Measurements from ENCODE around the gene MTPN.
A peak's percentile ranks its signal among the peaks of the same experiment; 100 is the strongest.

The MTPN gene

GRCh38 chr7:135977007-135977741, at the start of gene MTPN:
TSS of gene MTPN (minus strand) at chr7:135977359. CDS start at chr7:135977100, 259 bp downstream.
- Histone ChIP-seq H3K9ac (ENCODE audit: low read length) (peak within 1 kb of the TSS; percentile 71), H3K9me3 (ENCODE audit: low read length) (no peaks in the 10 kb centered on the region), H3K27me3 (ENCODE audit: control insufficient read depth in 1 of 2, insufficient read depth in 2 of 2, low read length in 2 of 2) (no peaks in the 10 kb centered on the region), H3K36me3 (ENCODE audit: insufficient read depth, low read length) (peaks cover 3% of the 10 kb centered on the region), H3K27ac (ENCODE audit: low read depth, low read length) (peak within 1 kb of the TSS; percentile 73), H3K4me3 (ENCODE audit: low read depth in 1 of 2, low read length in 2 of 2) (peak within 1 kb of the TSS; percentile 66 to 92), H3K4me1 (ENCODE audit: insufficient read depth, low read length) (peaks cover 27% of the 10 kb centered on the region)

GRCh38 chr7:136026209-136026608, 49.0 kb upstream of the MTPN start:
- peaks cover 4% of the 10 kb centered on the region for H3K4me1 ChIP-seq (ENCODE audit: insufficient read depth, low read length)
- no peak overlapping the region for H3K9ac ChIP-seq (ENCODE audit: low read length)
- no peak overlapping the region for H3K4me3 ChIP-seq (ENCODE audit: low read depth in 1 of 2, low read length in 2 of 2)
- no peaks in the 10 kb centered on the region for H3K27me3 ChIP-seq (ENCODE audit: control insufficient read depth in 1 of 2, insufficient read depth in 2 of 2, low read length in 2 of 2)
- no peaks in the 10 kb centered on the region for H3K36me3 ChIP-seq (ENCODE audit: insufficient read depth, low read length)
- no peaks in the 10 kb centered on the region for H3K9me3 ChIP-seq (ENCODE audit: low read length)
- H3K27ac ChIP-seq (ENCODE audit: low read depth, low read length): no peak overlapping the region

- Histone ChIP-seq H3K9ac (ENCODE audit: low read length) (no peak overlapping the region), H3K4me1 (ENCODE audit: insufficient read depth, low read length) (no peaks in the 10 kb centered on the region), H3K9me3 (ENCODE audit: low read length) (no peaks in the 10 kb centered on the region), H3K4me3 (ENCODE audit: low read depth in 1 of 2, low read length in 2 of 2) (no peak overlapping the region), H3K27me3 (ENCODE audit: control insufficient read depth in 1 of 2, insufficient read depth in 2 of 2, low read length in 2 of 2) (no peaks in the 10 kb centered on the region), H3K36me3 (ENCODE audit: insufficient read depth, low read length) (no peaks in the 10 kb centered on the region), H3K27ac (ENCODE audit: low read depth, low read length) (no peak overlapping the region)
Observed at GRCh38 chr7:136023134-136023869, 46.1 kb upstream of the MTPN start.

GRCh38 chr7:136020556-136020955, 43.4 kb upstream of the MTPN start:
- H3K27me3 ChIP-seq (ENCODE audit: control insufficient read depth in 1 of 2, insufficient read depth in 2 of 2, low read length in 2 of 2): no peaks in the 10 kb centered on the region
- H3K9me3 ChIP-seq (ENCODE audit: low read length): no peaks in the 10 kb centered on the region
- no peak overlapping the region for H3K4me3 ChIP-seq (ENCODE audit: low read depth in 1 of 2, low read length in 2 of 2)
- no peak overlapping the region for H3K9ac ChIP-seq (ENCODE audit: low read length)
- H3K4me1 ChIP-seq (ENCODE audit: insufficient read depth, low read length): no peaks in the 10 kb centered on the region
- H3K36me3 ChIP-seq (ENCODE audit: insufficient read depth, low read length): no peaks in the 10 kb centered on the region
- H3K27ac ChIP-seq (ENCODE audit: low read depth, low read length): no peak overlapping the region

- H3K27me3 ChIP-seq (ENCODE audit: control insufficient read depth in 1 of 2, insufficient read depth in 2 of 2, low read length in 2 of 2): no peaks in the 10 kb centered on the region
- no peaks in the 10 kb centered on the region for H3K9me3 ChIP-seq (ENCODE audit: low read length)
- H3K4me1 ChIP-seq (ENCODE audit: insufficient read depth, low read length): no peaks in the 10 kb centered on the region
- H3K4me3 ChIP-seq (ENCODE audit: low read depth in 1 of 2, low read length in 2 of 2): no peak overlapping the region
- no peak overlapping the region for H3K9ac ChIP-seq (ENCODE audit: low read length)
- H3K36me3 ChIP-seq (ENCODE audit: insufficient read depth, low read length): no peaks in the 10 kb centered on the region
- no peak overlapping the region for H3K27ac ChIP-seq (ENCODE audit: low read depth, low read length)
Observed at GRCh38 chr7:136018104-136018503, 40.9 kb upstream of the MTPN start.

DNA sequence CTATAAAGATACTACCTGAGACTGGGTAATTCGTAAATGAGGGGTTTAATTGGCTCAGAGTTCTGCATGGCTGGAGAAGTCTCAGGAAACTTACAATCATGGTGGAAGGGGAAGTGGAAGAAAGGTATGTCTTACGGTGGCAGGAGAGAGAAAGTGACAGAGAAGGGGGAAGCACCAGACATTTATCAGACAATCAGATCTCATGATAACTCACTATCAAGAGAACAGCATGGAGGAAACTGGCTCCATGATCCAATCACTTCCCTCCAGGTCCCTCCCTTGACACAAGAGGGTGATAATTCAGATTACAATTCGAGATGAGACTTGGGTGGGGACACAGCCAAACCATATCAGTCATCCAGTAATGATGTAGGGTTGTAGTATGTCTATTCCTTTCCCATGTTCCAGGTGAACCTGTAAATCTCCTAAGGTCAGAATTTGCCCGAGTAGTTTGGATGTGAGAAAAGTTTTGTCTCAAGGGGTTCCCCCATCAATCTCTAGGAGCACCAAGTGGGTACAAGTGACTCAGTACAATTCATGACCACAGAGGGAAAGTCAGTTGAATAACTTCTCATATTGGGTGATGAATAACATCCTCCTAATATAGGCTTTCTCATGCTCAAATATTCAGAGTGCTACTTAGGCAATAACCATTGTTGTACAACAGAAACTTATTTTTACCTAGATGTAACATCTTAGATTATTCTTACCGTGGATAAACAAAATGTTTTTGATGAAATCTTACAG, 39.7 kb upstream of the MTPN start:
- Histone ChIP-seq H3K9me3 (ENCODE audit: low read length) (no peaks in the 10 kb centered on the region), H3K4me3 (ENCODE audit: low read depth in 1 of 2, low read length in 2 of 2) (no peak overlapping the region), H3K27ac (ENCODE audit: low read depth, low read length) (no peak overlapping the region), H3K9ac (ENCODE audit: low read length) (no peak overlapping the region), H3K36me3 (ENCODE audit: insufficient read depth, low read length) (no peaks in the 10 kb centered on the region), H3K4me1 (ENCODE audit: insufficient read depth, low read length) (no peaks in the 10 kb centered on the region), H3K27me3 (ENCODE audit: control insufficient read depth in 1 of 2, insufficient read depth in 2 of 2, low read length in 2 of 2) (no peaks in the 10 kb centered on the region)

GRCh38 chr7:136015638-136016037, 38.5 kb upstream of the MTPN start:
- H3K9me3 ChIP-seq (ENCODE audit: low read length): no peaks in the 10 kb centered on the region
- no peak overlapping the region for H3K27ac ChIP-seq (ENCODE audit: low read depth, low read length)
- H3K4me3 ChIP-seq (ENCODE audit: low read depth in 1 of 2, low read length in 2 of 2): no peak overlapping the region
- no peaks in the 10 kb centered on the region for H3K4me1 ChIP-seq (ENCODE audit: insufficient read depth, low read length)
- no peak overlapping the region for H3K9ac ChIP-seq (ENCODE audit: low read length)
- no peaks in the 10 kb centered on the region for H3K27me3 ChIP-seq (ENCODE audit: control insufficient read depth in 1 of 2, insufficient read depth in 2 of 2, low read length in 2 of 2)
- H3K36me3 ChIP-seq (ENCODE audit: insufficient read depth, low read length): no peaks in the 10 kb centered on the region

- Histone ChIP-seq H3K36me3 (ENCODE audit: insufficient read depth, low read length) (no peaks in the 10 kb centered on the region), H3K4me1 (ENCODE audit: insufficient read depth, low read length) (no peaks in the 10 kb centered on the region), H3K27me3 (ENCODE audit: control insufficient read depth in 1 of 2, insufficient read depth in 2 of 2, low read length in 2 of 2) (no peaks in the 10 kb centered on the region), H3K27ac (ENCODE audit: low read depth, low read length) (no peak overlapping the region), H3K4me3 (ENCODE audit: low read depth in 1 of 2, low read length in 2 of 2) (no peak overlapping the region), H3K9me3 (ENCODE audit: low read length) (no peaks in the 10 kb centered on the region), H3K9ac (ENCODE audit: low read length) (no peak overlapping the region)
Observed at GRCh38 chr7:136014659-136015058, 37.5 kb upstream of the MTPN start.

- H3K4me3 ChIP-seq (ENCODE audit: low read depth in 1 of 2, low read length in 2 of 2): no peak overlapping the region
- no peaks in the 10 kb centered on the region for H3K4me1 ChIP-seq (ENCODE audit: insufficient read depth, low read length)
- H3K27ac ChIP-seq (ENCODE audit: low read depth, low read length): no peak overlapping the region
- H3K9ac ChIP-seq (ENCODE audit: low read length): no peak overlapping the region
- H3K27me3 ChIP-seq (ENCODE audit: control insufficient read depth in 1 of 2, insufficient read depth in 2 of 2, low read length in 2 of 2): no peaks in the 10 kb centered on the region
- no peaks in the 10 kb centered on the region for H3K9me3 ChIP-seq (ENCODE audit: low read length)
- no peaks in the 10 kb centered on the region for H3K36me3 ChIP-seq (ENCODE audit: insufficient read depth, low read length)
Observed at GRCh38 chr7:136012238-136012637, 35.1 kb upstream of the MTPN start.

- H3K27me3 ChIP-seq (ENCODE audit: control insufficient read depth in 1 of 2, insufficient read depth in 2 of 2, low read length in 2 of 2): no peaks in the 10 kb centered on the region
- H3K9me3 ChIP-seq (ENCODE audit: low read length): no peaks in the 10 kb centered on the region
- no peak overlapping the region for H3K9ac ChIP-seq (ENCODE audit: low read length)
Observed at GRCh38 chr7:136009488-136010079, 32.4 kb upstream of the MTPN start.

DNA sequence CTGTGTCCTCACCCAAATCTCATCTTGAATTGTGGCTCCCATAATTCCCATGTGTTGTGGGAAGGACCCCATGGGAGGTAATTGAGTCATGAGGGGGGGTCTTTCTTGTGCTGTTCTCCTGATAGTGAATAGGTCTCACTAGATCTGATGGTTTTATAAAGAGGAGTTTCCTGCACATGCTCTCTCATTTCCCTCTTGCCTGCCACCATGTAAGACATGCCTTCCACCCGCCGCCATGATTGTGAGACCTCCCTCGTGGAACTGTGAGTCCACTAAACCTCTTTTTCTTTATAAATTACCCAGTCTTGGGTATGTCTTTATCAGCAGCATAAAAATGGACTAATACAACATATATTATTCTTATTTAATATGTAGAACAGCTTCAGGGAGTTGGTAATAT, 29.0 kb upstream of the MTPN start:
- Histone ChIP-seq H3K9me3 (ENCODE audit: low read length) (no peaks in the 10 kb centered on the region), H3K36me3 (ENCODE audit: insufficient read depth, low read length) (no peaks in the 10 kb centered on the region), H3K27ac (ENCODE audit: low read depth, low read length) (no peak overlapping the region), H3K9ac (ENCODE audit: low read length) (no peak overlapping the region), H3K27me3 (ENCODE audit: control insufficient read depth in 1 of 2, insufficient read depth in 2 of 2, low read length in 2 of 2) (no peaks in the 10 kb centered on the region), H3K4me1 (ENCODE audit: insufficient read depth, low read length) (no peaks in the 10 kb centered on the region), H3K4me3 (ENCODE audit: low read depth in 1 of 2, low read length in 2 of 2) (no peak overlapping the region)

More at GRCh38 chr7:136009488-136010079, 32.4 kb upstream of the MTPN start:
- Histone ChIP-seq H3K27ac (ENCODE audit: low read depth, low read length) (no peak overlapping the region), H3K36me3 (ENCODE audit: insufficient read depth, low read length) (no peaks in the 10 kb centered on the region), H3K4me1 (ENCODE audit: insufficient read depth, low read length) (no peaks in the 10 kb centered on the region), H3K4me3 (ENCODE audit: low read depth in 1 of 2, low read length in 2 of 2) (no peak overlapping the region)
